Measurements from ENCODE around the gene UNC79. TPM values are rescaled to one million over a fixed set of nuclear protein-coding genes. Genes with fewer than 3 reads are reported as not detected.

The UNC79 gene
- total RNA-seq, 1 donor, result under 0.01 TPM

DNA sequence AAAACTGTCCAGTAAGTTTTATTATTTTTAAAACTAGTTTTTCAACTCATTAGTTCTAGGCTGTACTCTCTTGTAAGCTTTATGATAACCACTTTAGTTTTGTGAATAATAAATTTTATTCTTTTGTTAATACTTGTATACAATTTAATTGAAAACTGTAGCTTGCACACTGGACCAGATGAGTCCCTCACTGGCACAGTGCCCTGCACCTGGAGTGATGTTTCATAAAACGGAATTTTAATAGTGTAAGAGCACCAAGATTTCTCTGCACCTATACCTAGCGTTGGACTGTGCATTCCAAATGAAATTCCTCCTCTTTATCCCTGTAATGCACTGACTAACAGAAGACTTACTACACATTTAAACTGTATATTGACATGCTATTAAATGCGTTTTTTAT is 276.7 kb downstream of the UNC79 start:
- H3K4me3 ChIP-seq (ENCODE audit: low read depth, low read length), result no peak overlapping the region
- TF ChIP-seq, protein P1, sequence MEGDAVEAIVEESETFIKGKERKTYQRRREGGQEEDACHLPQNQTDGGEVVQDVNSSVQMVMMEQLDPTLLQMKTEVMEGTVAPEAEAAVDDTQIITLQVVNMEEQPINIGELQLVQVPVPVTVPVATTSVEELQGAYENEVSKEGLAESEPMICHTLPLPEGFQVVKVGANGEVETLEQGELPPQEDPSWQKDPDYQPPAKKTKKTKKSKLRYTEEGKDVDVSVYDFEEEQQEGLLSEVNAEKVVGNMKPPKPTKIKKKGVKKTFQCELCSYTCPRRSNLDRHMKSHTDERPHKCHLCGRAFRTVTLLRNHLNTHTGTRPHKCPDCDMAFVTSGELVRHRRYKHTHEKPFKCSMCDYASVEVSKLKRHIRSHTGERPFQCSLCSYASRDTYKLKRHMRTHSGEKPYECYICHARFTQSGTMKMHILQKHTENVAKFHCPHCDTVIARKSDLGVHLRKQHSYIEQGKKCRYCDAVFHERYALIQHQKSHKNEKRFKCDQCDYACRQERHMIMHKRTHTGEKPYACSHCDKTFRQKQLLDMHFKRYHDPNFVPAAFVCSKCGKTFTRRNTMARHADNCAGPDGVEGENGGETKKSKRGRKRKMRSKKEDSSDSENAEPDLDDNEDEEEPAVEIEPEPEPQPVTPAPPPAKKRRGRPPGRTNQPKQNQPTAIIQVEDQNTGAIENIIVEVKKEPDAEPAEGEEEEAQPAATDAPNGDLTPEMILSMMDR (IDR thresholded peaks at IDR 0.05; ENCODE audit: insufficient read depth, low read depth, low read length), result no peak
- DNase-seq (ENCODE audit: low read depth), result no peak

DNA sequence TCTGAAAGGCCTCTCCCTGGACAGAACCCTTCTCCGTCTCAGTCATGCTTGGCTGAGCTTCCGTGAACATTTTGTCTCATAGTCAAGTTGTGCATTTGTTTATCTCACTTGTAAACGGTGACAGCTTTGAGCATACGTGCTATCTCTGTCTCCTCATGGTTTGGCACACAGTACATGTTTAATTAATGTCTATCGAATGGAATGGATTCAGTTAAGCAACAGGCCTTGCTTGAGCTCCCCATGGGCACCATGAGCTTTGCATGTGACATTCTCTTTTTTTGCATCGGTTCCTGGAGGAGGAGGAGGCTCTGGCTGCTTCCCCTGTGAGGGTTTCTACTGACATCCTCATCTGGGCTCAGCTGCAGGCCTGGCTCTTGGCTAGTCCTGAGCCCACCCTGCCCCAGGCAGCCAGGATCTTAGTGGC is 277.6 kb downstream of the UNC79 start:
- TF ChIP-seq, protein P1 (IDR thresholded peaks at IDR 0.05; ENCODE audit: insufficient read depth, low read depth, low read length), result no peak
- no peak overlapping the region for H3K4me3 ChIP-seq (ENCODE audit: low read depth, low read length)
- DNase-seq (ENCODE audit: low read depth), result no peak

DNA sequence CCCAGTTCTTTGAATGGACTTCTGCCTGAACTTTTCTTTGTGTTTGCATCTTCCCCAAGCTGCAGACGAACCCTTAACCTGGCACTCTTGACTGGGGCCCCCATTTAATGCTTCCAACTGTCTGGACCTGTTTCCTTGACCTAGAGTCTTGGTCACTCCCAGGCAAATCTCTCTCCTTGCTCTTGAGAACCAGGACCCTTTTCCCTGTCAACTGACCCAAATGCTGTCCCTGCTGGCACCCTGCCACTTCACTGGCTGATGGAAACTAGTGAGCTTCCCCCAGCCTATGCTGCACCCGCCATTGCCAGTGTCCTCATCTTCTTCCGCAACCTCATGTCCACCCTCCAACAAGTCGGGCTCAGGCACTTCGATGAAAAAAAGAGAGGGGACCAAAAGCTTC is 278.1 kb downstream of the UNC79 start:
- TF ChIP-seq, protein P1 (IDR thresholded peaks at IDR 0.05; ENCODE audit: insufficient read depth, low read depth, low read length), result no peak
- H3K4me3 ChIP-seq (ENCODE audit: low read depth, low read length), result no peak overlapping the region
- no peak for DNase-seq (ENCODE audit: low read depth)

DNA sequence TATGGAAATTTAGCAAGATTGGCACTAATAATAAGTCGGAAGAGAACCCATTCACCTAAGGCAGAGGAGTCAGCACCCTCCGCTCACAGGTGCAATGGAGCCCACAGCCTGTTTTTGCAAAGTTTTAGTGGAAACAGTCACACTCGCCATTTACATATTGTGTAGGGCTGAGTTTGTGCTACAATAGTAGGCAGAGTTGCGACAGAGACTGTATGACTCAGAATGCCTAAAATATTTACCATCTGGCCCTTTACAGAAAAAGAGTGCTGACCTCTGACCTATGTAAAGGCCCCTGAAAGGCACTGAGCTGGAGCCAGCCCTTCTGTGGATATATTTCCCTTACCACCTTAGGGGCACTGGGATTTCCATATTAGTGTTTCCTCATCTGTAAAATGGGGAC is 278.5 kb downstream of the UNC79 start:
- no peak overlapping the region for H3K4me3 ChIP-seq (ENCODE audit: low read depth, low read length)
- TF ChIP-seq, protein P1 (IDR thresholded peaks at IDR 0.05; ENCODE audit: insufficient read depth, low read depth, low read length), result no peak

DNA sequence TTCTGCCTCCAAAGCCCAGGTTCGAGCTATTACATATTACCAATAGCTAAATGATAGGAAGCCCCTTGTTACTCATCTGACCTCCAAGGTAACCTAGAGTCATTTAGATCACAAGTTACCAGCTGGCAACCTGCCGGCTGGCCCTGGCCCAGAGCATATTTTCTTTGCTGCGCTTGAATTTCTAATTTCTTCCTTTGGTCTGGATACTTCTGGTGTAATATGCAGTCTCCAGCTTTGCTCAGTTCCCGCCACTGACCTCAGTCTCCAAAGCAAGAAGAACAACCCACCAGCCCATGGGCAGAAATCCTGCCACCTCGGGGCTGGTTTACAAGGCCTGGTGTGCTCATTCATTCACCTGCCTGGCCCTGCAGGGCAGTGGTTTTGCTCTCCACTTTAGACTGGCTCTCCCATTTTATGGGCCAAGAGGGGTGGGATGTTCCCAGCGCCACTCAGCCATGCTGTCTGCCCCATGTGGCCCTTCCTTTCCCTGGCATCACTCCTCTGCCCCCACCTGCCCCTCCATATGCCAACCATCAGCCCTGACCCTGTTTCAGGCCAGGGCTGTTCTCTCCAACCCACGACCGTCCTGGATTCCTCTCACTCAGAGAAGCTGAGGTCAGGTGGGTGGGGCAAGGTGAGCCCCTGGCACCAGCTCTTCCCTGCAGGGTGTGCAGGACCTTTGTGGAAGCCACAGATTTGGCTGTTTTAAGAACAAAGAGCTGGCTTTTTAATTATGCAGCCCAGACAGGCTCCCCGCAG is 281.5 kb downstream of the UNC79 start:
- DNase-seq (ENCODE audit: low read depth), result no peak
- H3K4me3 ChIP-seq (ENCODE audit: low read depth, low read length), result no peak overlapping the region
- TF ChIP-seq, protein P1 (IDR thresholded peaks at IDR 0.05; ENCODE audit: insufficient read depth, low read depth, low read length), result no peak

More for the DNA sequence above, 278.5 kb downstream of the UNC79 start:
- no peak for DNase-seq (ENCODE audit: low read depth)

DNA sequence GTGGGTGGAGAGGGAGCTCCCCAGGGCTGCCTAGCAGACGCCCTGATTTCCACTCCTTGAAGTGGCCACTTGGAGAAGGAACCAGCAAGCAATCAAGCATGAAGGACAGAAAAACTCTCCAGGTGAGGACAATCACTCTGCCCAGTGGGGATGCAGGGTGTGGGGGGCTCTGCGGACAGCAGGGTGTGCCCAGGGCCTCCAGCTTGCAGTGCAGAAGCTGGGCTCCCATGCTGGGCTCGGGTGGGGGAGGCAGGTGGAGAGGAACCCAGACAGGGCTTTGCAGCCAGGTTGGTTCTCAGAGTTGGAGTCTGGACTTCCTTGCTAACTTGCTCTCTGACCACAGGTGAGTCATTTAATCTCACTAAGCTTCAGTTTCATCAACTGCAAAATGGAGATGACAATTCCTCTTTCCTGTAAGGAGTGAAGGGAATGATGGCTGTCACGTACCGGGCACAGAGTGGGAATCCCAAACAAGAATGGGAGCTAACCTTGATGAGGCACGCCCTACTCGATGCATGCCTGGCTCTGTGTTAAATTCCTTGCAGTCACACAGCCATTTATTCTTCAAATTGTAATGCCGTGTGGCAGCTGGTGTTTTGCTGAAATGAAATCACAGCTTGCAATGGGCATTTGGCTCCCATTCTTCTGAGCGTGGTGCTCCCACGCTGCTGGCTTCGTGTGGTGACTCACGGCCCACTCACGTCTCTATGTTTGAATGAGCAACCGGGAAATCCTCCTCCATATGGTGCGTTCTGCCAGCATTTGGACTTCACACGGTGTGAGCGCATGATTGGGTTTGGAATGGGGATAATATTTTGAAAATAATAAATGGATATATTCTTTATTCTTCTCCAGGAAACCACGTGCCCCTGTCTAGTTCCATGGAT is 282.3 kb downstream of the UNC79 start:
- no peak for DNase-seq (ENCODE audit: low read depth)
- no peak overlapping the region for H3K4me3 ChIP-seq (ENCODE audit: low read depth, low read length)
- TF ChIP-seq, protein P1 (IDR thresholded peaks at IDR 0.05; ENCODE audit: insufficient read depth, low read depth, low read length), result no peak

All from fibroblast of villous mesenchyme (primary cell).